HCT116 (cell line): Measurements from ENCODE around the gene SYNE2.

Experiments
- POLR2A ChIP-seq: IDR thresholded peaks from 2 replicates; pipeline ENCODE4 v1.7.0; 2011; ENCODE audit warnings: borderline replicate concordance; ENCODE audit not compliant: insufficient read depth, insufficient read length; ENCODE audit errors: extremely low read depth
- ZFX ChIP-seq: fragments of 450-650 bp; IDR thresholded peaks from 2 replicates; pipeline ENCODE4 v1.6.1; 2017
- ZNF274 ChIP-seq: fragments of 200-500 bp; sonication (Bioruptor generic); IDR thresholded peaks from 2 replicates; pipeline ENCODE4 v1.6.1; 2014; ENCODE audit warnings: mild to moderate bottlenecking, low read depth, low read length, inconsistent platforms
- TF ChIP-seq, protein P1 (sequence below): IDR thresholded peaks from 2 replicates; pipeline ENCODE4 v1.6.1; 2012; ENCODE audit warnings: low read depth

DNA sequence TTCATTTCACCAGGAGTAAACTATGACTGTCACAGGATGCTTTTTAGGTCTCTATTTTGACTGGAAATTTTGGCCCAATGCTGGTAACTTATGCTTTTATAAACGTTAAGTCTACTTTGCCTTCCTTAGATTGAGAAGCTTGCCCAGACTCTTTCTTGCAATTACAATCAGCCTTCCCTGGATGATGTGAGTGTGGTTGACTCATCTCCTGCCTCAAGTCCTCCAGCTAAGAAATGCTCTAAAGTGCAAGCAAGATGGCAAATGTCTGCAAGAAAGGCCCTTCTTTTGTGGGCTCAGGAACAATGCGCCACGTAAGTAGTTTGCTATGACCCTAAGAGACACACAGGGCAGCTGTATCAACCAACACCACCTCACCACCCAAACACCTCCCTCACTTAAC is 96.9 kb downstream of the SYNE2 start:
- no peak for TF ChIP-seq ZFX
- no peak for TF ChIP-seq ZNF274
- TF ChIP-seq, protein P1, sequence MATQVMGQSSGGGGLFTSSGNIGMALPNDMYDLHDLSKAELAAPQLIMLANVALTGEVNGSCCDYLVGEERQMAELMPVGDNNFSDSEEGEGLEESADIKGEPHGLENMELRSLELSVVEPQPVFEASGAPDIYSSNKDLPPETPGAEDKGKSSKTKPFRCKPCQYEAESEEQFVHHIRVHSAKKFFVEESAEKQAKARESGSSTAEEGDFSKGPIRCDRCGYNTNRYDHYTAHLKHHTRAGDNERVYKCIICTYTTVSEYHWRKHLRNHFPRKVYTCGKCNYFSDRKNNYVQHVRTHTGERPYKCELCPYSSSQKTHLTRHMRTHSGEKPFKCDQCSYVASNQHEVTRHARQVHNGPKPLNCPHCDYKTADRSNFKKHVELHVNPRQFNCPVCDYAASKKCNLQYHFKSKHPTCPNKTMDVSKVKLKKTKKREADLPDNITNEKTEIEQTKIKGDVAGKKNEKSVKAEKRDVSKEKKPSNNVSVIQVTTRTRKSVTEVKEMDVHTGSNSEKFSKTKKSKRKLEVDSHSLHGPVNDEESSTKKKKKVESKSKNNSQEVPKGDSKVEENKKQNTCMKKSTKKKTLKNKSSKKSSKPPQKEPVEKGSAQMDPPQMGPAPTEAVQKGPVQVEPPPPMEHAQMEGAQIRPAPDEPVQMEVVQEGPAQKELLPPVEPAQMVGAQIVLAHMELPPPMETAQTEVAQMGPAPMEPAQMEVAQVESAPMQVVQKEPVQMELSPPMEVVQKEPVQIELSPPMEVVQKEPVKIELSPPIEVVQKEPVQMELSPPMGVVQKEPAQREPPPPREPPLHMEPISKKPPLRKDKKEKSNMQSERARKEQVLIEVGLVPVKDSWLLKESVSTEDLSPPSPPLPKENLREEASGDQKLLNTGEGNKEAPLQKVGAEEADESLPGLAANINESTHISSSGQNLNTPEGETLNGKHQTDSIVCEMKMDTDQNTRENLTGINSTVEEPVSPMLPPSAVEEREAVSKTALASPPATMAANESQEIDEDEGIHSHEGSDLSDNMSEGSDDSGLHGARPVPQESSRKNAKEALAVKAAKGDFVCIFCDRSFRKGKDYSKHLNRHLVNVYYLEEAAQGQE = no peak
- TF ChIP-seq POLR2A = no peak
